HG03469 (cell line): ENCODE data around the gene TFEB.

Experiments used
- ATAC-seq: cut with Tn5 transposase; IDR thresholded peaks from one replicate; pipeline ENCODE4 v1.9.1; 2021; ENCODE audit warnings: mild to moderate bottlenecking, moderate library complexity, moderate number of reproducible peaks; ENCODE audit not compliant: unreplicated experiment

The TFEB gene

GRCh38 chr6:41739041-41739440 lies 3.6 kb upstream of the TFEB start:
- no peak for ATAC-seq

GRCh38 chr6:41737591-41738130 lies 2.3 kb upstream of the TFEB start:
- no peak for ATAC-seq

- ATAC-seq, result no peak
Observed at GRCh38 chr6:41736800-41737555, 1.6 kb upstream of the TFEB start.

GRCh38 chr6:41736186-41736733 lies 852 bp upstream of the TFEB start:
- ATAC-seq, result no peak

- no peak for ATAC-seq
Observed at GRCh38 chr6:41734666-41735426, 562 bp downstream of the TFEB start.

- ATAC-seq, result peak; percentile 27
Observed at GRCh38 chr6:41733707-41734665, 1.4 kb downstream of the TFEB start.

- no peak for ATAC-seq
Observed at GRCh38 chr6:41733360-41733706, 2.1 kb downstream of the TFEB start.

GRCh38 chr6:41732591-41733359 lies 2.6 kb downstream of the TFEB start:
- ATAC-seq, result peak; percentile 21

- no peak for ATAC-seq
Observed at GRCh38 chr6:41732149-41732548, 3.3 kb downstream of the TFEB start.

- ATAC-seq, result no peak
Observed at GRCh38 chr6:41731561-41732086, 3.8 kb downstream of the TFEB start.

- no peak for ATAC-seq
Observed at GRCh38 chr6:41730531-41731436, 4.6 kb downstream of the TFEB start.

- ATAC-seq, result no peak
Observed at GRCh38 chr6:41729624-41730023, 5.8 kb downstream of the TFEB start.

- no peak for ATAC-seq
Observed at GRCh38 chr6:41728954-41729353, 6.5 kb downstream of the TFEB start.

- no peak for ATAC-seq
Observed at GRCh38 chr6:41728073-41728936, 7.1 kb downstream of the TFEB start.

GRCh38 chr6:41727705-41728072 lies 7.7 kb downstream of the TFEB start:
- ATAC-seq, result no peak

- ATAC-seq, result no peak
Observed at GRCh38 chr6:41726876-41727275, 8.5 kb downstream of the TFEB start.

GRCh38 chr6:41724586-41725501 lies 10.6 kb downstream of the TFEB start:
- ATAC-seq, result no peak
